Astrocyte (in vitro differentiated cells and primary cell): ENCODE results near the gene ESF1. TPM values are rescaled to one million over a fixed set of nuclear protein-coding genes. Genes with fewer than 3 reads are reported as not detected.

Source experiments
- DNase-seq: peaks from one replicate; pipeline ENCODE4 v3.0.0-alpha.2; 2010; ENCODE audit warnings: low read depth
- FAIRE-seq: peaks from 2 replicates; lab custom pipeline; 2011; peaks lifted over from hg19 to GRCh38; lab: Jason Lieb, UNC
- H2AFZ ChIP-seq: 2 replicates; pipeline ENCODE4 v1.6.0; 2012; ENCODE audit warnings: low read depth, low read length, inconsistent platforms
- H3K27ac ChIP-seq: 2 replicates; pipeline ENCODE4 v1.5.1; 2011; ENCODE audit warnings: low read depth, low read length, inconsistent platforms
- H3K27me3 ChIP-seq: 2 replicates; pipeline ENCODE4 v1.6.0; 2011; ENCODE audit warnings: low read length, inconsistent platforms; ENCODE audit not compliant: insufficient read depth
- H3K36me3 ChIP-seq: 2 replicates; pipeline ENCODE4 v1.5.1; 2011; ENCODE audit warnings: low read length, inconsistent platforms; ENCODE audit not compliant: insufficient read depth
- H3K4me1 ChIP-seq: 2 replicates; pipeline ENCODE4 v1.5.1; 2011; ENCODE audit warnings: low read length, inconsistent platforms; ENCODE audit not compliant: insufficient read depth
- H3K4me2 ChIP-seq: 2 replicates; pipeline ENCODE4 v1.6.0; 2012; ENCODE audit warnings: low read length, inconsistent platforms
- H3K4me3 ChIP-seq: 2 replicates; pipeline ENCODE4 v1.5.1; 2011; ENCODE audit warnings: low read depth, mild to moderate bottlenecking, low read length, inconsistent platforms; ENCODE audit not compliant: insufficient read depth
- H3K79me2 ChIP-seq: 2 replicates; pipeline ENCODE4 v1.6.0; 2012; ENCODE audit warnings: mild to moderate bottlenecking, low read length, inconsistent platforms; ENCODE audit not compliant: insufficient read depth
- H3K9ac ChIP-seq: 2 replicates; pipeline ENCODE4 v1.6.0; 2012; ENCODE audit warnings: mild to moderate bottlenecking, low read length, inconsistent platforms
- H3K9me3 ChIP-seq: 2 replicates; pipeline ENCODE4 v1.5.1; 2012; ENCODE audit warnings: low read depth, mild to moderate bottlenecking, low read length, inconsistent platforms; ENCODE audit not compliant: insufficient read depth
- H4K20me1 ChIP-seq: 2 replicates; pipeline ENCODE4 v1.6.0; 2012; ENCODE audit warnings: low read length, inconsistent platforms; ENCODE audit not compliant: insufficient read depth
- H3K27ac Mint-ChIP-seq: one replicate; pipeline ENCODE4 v1.8.0; 2021; ENCODE audit warnings: mild to moderate bottlenecking, mixed read lengths; ENCODE audit not compliant: unreplicated experiment
- H3K27me3 Mint-ChIP-seq: one replicate; pipeline ENCODE4 v1.8.0; 2021; ENCODE audit warnings: low read depth, mixed read lengths; ENCODE audit not compliant: unreplicated experiment
- H3K36me3 Mint-ChIP-seq: one replicate; pipeline ENCODE4 v1.8.0; 2021; ENCODE audit warnings: low read depth, mixed read lengths; ENCODE audit not compliant: unreplicated experiment
- H3K4me1 Mint-ChIP-seq: one replicate; pipeline ENCODE4 v1.8.0; 2021; ENCODE audit warnings: low read depth, mixed read lengths; ENCODE audit not compliant: unreplicated experiment
- H3K4me3 Mint-ChIP-seq: one replicate; pipeline ENCODE4 v1.8.0; 2021; ENCODE audit warnings: mild to moderate bottlenecking, moderate library complexity, mixed read lengths; ENCODE audit not compliant: unreplicated experiment
- H3K9me3 Mint-ChIP-seq: one replicate; pipeline ENCODE4 v1.8.0; 2021; ENCODE audit warnings: mild to moderate bottlenecking, mixed read lengths; ENCODE audit not compliant: unreplicated experiment
- CTCF ChIP-seq: IDR thresholded peaks from 2 replicates; pipeline ENCODE4 v1.5.1; 2011; ENCODE audit warnings: low read depth, mild to moderate bottlenecking, inconsistent platforms, low read length, moderate library complexity; ENCODE audit not compliant: insufficient read depth
- EZH2 ChIP-seq: IDR thresholded peaks from 2 replicates; pipeline ENCODE4 v1.6.1; 2012; ENCODE audit warnings: mild to moderate bottlenecking, low read length, inconsistent platforms; ENCODE audit not compliant: insufficient read depth
- total RNA-seq: library from RNA; stranded (reverse); gene quantifications from 2 replicates; pipeline ENCODE4 v1.2.1, GENCODE V29; 2021

Gene ESF1
- total RNA-seq, 1 donor from 2014 or later, result 13.9 TPM

GRCh38 chr20:13700761-13701160, 84.0 kb downstream of the ESF1 start:
- Histone ChIP-seq H2AFZ (no peak overlapping the region), H3K27me3 (no peaks in the 10 kb centered on the region), H3K9me3 (no peaks in the 10 kb centered on the region), H3K36me3 (no peaks in the 10 kb centered on the region), H3K79me2 (no peaks in the 10 kb centered on the region), H3K27ac (no peak overlapping the region), H3K4me1 (no peaks in the 10 kb centered on the region), H3K4me2 (no peak overlapping the region), H4K20me1 (no peaks in the 10 kb centered on the region), H3K9ac (no peak overlapping the region), H3K4me3 (no peak overlapping the region)
- no peak overlapping the region for H3K4me3 Mint-ChIP-seq
- H3K27me3 Mint-ChIP-seq, result no peaks in the 10 kb centered on the region
- no peaks in the 10 kb centered on the region for H3K36me3 Mint-ChIP-seq
- H3K4me1 Mint-ChIP-seq, result no peaks in the 10 kb centered on the region
- TF ChIP-seq EZH2, result no peak
- no peak for TF ChIP-seq CTCF
- no peak for DNase-seq
- H3K27ac Mint-ChIP-seq, result no peak overlapping the region
- no peak for FAIRE-seq
- no peaks in the 10 kb centered on the region for H3K9me3 Mint-ChIP-seq

GRCh38 chr20:13694420-13695150, 90.1 kb downstream of the ESF1 start:
- TF ChIP-seq EZH2 (no peak), CTCF (no peak)
- Histone ChIP-seq H3K9ac (no peak overlapping the region), H3K9me3 (no peaks in the 10 kb centered on the region), H3K27me3 (no peaks in the 10 kb centered on the region), H3K4me3 (no peak overlapping the region), H3K79me2 (no peaks in the 10 kb centered on the region), H3K4me2 (no peak overlapping the region), H3K36me3 (no peaks in the 10 kb centered on the region), H3K27ac (no peak overlapping the region), H3K4me1 (no peaks in the 10 kb centered on the region), H4K20me1 (no peaks in the 10 kb centered on the region), H2AFZ (no peak overlapping the region)
- Mint-ChIP-seq H3K27ac (no peak overlapping the region), H3K27me3 (no peaks in the 10 kb centered on the region), H3K36me3 (no peaks in the 10 kb centered on the region), H3K4me1 (no peaks in the 10 kb centered on the region), H3K4me3 (no peak overlapping the region), H3K9me3 (no peaks in the 10 kb centered on the region)
- FAIRE-seq (no peak), DNase-seq (peak; percentile 37)
